GM06990 (cell line): Measurements from ENCODE around the gene SLC41A1.
"Not testable (repeated sequence)": the region's sequence is repeated elsewhere in the genome, so short reads cannot be mapped to it uniquely, and the experiment has no call there.

ENCODE experiments used
- DNase-seq: peaks from one replicate; pipeline ENCODE4 v3.0.0-alpha.2; 2011; ENCODE audit not compliant: insufficient read length; ENCODE audit errors: extremely low read depth
- H3K27me3 ChIP-seq: replicated peaks from 2 replicates; pipeline ENCODE4 v1.6.0; 2011; ENCODE audit warnings: low read length; ENCODE audit not compliant: control insufficient read depth, insufficient read depth
- H3K36me3 ChIP-seq: 2 replicates; pipeline ENCODE4 v1.5.1; 2011; ENCODE audit warnings: low read length; ENCODE audit not compliant: control insufficient read depth, insufficient read depth
- H3K4me3 ChIP-seq: replicated peaks from 2 replicates; pipeline ENCODE4 v1.5.1; 2011; ENCODE audit warnings: low read depth, mild to moderate bottlenecking, control low read depth, low read length
- CTCF ChIP-seq: IDR thresholded peaks from 2 replicates; pipeline ENCODE4 v1.5.1; 2011; ENCODE audit warnings: low read length, control low read depth, mild to moderate bottlenecking, inconsistent platforms; ENCODE audit not compliant: insufficient read depth, poor library complexity, severe bottlenecking

The SLC41A1 gene

GRCh38 chr1:205826016-205826806 is 13.2 kb upstream of the SLC41A1 start:
- no peaks in the 10 kb centered on the region for H3K36me3 ChIP-seq
- no peaks in the 10 kb centered on the region; the same call in 1 of the 2 replicates for H3K27me3 ChIP-seq
- H3K4me3 ChIP-seq: no peak overlapping the region
- no peak for TF ChIP-seq CTCF
- no peak for DNase-seq

- DNase-seq: no peak
- Histone ChIP-seq H3K4me3 (no peak overlapping the region), H3K36me3 (no peaks in the 10 kb centered on the region), H3K27me3 (no peaks in the 10 kb centered on the region; the same call in 1 of the 2 replicates)
- no peak for TF ChIP-seq CTCF
Observed at GRCh38 chr1:205824180-205824579, 11.2 kb upstream of the SLC41A1 start.

GRCh38 chr1:205823260-205823659 is 10.3 kb upstream of the SLC41A1 start:
- H3K27me3 ChIP-seq, DNase-seq, H3K4me3 ChIP-seq, H3K36me3 ChIP-seq: not testable (repeated sequence)

GRCh38 chr1:205822397-205822796 is 9.4 kb upstream of the SLC41A1 start:
- TF ChIP-seq CTCF: no peak
- Histone ChIP-seq H3K4me3 (no peak overlapping the region), H3K36me3 (no peaks in the 10 kb centered on the region), H3K27me3 (no peaks in the 10 kb centered on the region; the same call in 1 of the 2 replicates)
- DNase-seq: no peak

- DNase-seq: no peak
- TF ChIP-seq CTCF: no peak
- no peak overlapping the region for H3K4me3 ChIP-seq
- H3K36me3 ChIP-seq: no peaks in the 10 kb centered on the region
- no peaks in the 10 kb centered on the region; the same call in 1 of the 2 replicates for H3K27me3 ChIP-seq
Observed at GRCh38 chr1:205817988-205818387, 5.0 kb upstream of the SLC41A1 start.

DNA sequence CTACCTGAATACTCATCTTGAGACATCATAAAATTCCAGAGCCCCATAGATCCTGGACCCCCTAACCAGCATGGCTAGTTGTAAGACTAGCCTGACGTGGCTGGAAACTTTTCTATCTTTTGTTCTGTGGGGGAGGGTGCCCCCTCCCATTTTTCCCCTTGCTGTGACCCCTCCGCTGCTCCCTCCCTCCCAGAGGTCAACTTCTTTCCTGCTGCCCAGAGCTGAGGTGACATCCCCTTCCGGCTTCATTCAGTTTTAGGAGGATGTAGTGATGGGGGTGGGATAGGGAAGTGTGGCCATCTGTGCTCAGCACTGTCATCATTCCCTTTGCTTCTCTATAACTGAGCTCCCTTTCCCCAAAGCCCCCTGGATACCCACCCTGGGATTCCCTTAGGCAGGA is 4.4 kb upstream of the SLC41A1 start:
- no peak for DNase-seq
- no peak overlapping the region for H3K4me3 ChIP-seq

More for the DNA sequence above, 4.4 kb upstream of the SLC41A1 start:
- Histone ChIP-seq H3K36me3 (no peaks in the 10 kb centered on the region), H3K27me3 (no peaks in the 10 kb centered on the region; the same call in 1 of the 2 replicates)
- no peak for TF ChIP-seq CTCF
